ENCODE measurements around the gene SMG5.

Gene SMG5

DNA sequence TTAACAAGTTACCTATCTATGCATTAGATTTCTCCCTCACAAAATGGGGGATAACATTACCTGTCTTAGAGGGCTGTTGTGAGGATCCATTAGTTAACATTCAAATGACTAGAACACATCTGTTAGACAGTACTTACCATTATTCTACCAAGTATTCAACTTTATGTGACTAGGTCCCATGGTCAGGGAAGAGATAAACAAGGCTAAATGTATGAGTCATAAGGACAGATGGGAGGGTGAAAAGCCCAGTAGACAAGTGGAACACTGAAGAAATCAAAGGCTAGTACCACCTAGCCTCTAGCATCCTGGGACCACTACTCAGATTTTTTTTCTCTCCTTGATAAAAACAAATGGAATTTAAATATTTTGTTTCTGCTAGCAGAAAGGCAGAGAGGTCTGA, 25.5 kb upstream of the SMG5 start:
- H3K4me3 ChIP-seq: no peak overlapping the region
- H3K27me3 ChIP-seq: no peaks in the 10 kb centered on the region
- H3K27ac ChIP-seq: no peak overlapping the region
- TF ChIP-seq, protein P1, sequence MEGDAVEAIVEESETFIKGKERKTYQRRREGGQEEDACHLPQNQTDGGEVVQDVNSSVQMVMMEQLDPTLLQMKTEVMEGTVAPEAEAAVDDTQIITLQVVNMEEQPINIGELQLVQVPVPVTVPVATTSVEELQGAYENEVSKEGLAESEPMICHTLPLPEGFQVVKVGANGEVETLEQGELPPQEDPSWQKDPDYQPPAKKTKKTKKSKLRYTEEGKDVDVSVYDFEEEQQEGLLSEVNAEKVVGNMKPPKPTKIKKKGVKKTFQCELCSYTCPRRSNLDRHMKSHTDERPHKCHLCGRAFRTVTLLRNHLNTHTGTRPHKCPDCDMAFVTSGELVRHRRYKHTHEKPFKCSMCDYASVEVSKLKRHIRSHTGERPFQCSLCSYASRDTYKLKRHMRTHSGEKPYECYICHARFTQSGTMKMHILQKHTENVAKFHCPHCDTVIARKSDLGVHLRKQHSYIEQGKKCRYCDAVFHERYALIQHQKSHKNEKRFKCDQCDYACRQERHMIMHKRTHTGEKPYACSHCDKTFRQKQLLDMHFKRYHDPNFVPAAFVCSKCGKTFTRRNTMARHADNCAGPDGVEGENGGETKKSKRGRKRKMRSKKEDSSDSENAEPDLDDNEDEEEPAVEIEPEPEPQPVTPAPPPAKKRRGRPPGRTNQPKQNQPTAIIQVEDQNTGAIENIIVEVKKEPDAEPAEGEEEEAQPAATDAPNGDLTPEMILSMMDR (IDR thresholded peaks at IDR 0.05): no peak
- H3K4me1 ChIP-seq: no peaks in the 10 kb centered on the region
- intact Hi-C loops (cut with DNase I; ENCODE audit: low total_unique reads): no loop called here
- no peak for DNase-seq
- H3K9me3 ChIP-seq: no peaks in the 10 kb centered on the region
- H3K36me3 ChIP-seq: peaks cover 69 to 85% (median 72%) of the 10 kb centered on the region in 3 donors

DNA sequence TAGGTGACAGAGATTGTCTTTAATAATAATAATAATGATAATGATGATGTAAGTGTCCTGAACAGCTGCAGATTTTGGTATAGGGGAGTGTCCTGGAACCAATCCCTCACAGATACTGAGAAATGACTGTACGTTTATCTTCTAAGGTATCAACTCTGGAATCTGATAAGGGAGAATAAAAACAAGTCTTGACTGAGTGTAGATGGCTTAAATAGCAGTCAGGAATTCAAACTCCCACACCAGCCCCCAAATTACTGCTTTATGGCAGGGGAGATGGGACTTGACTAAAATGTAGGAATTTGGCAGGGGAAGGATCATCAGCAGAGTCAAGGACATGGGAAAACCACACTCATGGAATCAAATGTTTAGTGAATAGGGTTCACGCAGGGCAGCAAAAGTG, 22.6 kb upstream of the SMG5 start:
- H3K4me3 ChIP-seq: no peak overlapping the region
- no peak overlapping the region for H3K27ac ChIP-seq
- intact Hi-C loops (cut with DNase I; ENCODE audit: low total_unique reads): no loop called here
- H3K27me3 ChIP-seq: no peaks in the 10 kb centered on the region
- no peaks in the 10 kb centered on the region for H3K4me1 ChIP-seq
- peaks cover 40 to 56% (median 43%) of the 10 kb centered on the region in 3 donors for H3K36me3 ChIP-seq
- no peaks in the 10 kb centered on the region for H3K9me3 ChIP-seq
- TF ChIP-seq, protein P1 (IDR thresholded peaks at IDR 0.05): no peak
- no peak for DNase-seq

DNA sequence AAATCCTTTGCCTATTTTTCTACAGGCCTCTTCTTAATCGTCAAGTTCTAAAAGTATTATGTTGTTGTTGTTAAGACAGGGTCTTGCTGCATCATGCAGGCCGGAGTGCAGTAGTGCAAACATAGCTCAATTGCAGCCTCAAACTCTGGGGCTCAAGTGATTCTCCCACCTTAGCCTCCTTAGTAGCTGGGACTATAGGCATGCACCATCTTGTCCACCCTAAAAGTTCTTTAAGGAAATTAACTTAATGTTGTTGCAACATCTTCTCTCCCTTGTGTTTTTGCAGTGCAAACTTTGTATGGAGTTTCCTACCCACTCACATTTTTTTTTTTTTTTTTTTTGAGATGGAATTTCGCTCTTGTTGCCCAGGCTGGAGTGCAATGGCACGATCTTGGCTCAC, 20.6 kb upstream of the SMG5 start:
- H3K4me1 ChIP-seq: no peaks in the 10 kb centered on the region
- TF ChIP-seq, protein P1 (IDR thresholded peaks at IDR 0.05): no peak
- H3K4me3 ChIP-seq: no peak overlapping the region
- peaks cover 20 to 36% (median 23%) of the 10 kb centered on the region in 3 donors for H3K36me3 ChIP-seq
- no peaks in the 10 kb centered on the region for H3K27me3 ChIP-seq
- H3K9me3 ChIP-seq: no peaks in the 10 kb centered on the region
- intact Hi-C loops (cut with DNase I; ENCODE audit: low total_unique reads): no loop called here
- no peak for DNase-seq
- H3K27ac ChIP-seq: no peak overlapping the region

DNA sequence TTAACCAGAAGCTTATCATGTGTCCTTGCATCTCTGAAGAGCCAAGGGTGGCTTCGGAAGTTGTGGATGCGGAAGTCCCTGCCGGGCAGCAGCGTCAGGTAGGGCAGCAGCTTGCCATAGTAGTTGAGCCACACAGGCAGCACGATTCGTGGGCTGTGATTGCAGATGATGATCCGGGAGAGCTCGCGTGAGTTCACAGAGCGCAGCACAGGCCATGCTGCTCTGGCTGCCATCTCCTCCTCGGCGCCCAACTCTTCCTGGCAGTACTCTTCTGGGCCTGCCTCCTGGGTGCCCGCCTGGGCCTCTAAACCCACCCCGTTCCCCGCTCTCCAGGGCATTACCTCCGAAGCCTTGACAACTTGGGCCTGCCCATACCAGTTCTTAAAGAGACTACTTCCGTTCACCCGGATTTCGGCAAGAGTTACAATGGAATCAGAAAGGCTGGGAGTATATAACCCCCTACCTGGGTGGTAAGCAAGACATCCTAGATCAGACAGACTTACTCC, 16.3 kb upstream of the SMG5 start, which contains the start of gene VHLL:
VHLL (minus strand) TSS at position 456 of the 506 bp plus-strand sequence; CDS start at position 338, 118 bp downstream.
- Histone ChIP-seq H3K9me3 (no peaks in the 10 kb centered on the region), H3K27ac (no peak within 1 kb of the TSS), H3K27me3 (no peaks in the 10 kb centered on the region), H3K4me1 (peaks cover 0 to 20% (median 14%) of the 10 kb centered on the region in 4 donors), H3K4me3 (no peak within 1 kb of the TSS), H3K36me3 (peaks cover 0 to 2% (median 2%) of the 10 kb centered on the region in 3 donors)
- no peak for DNase-seq
- TF ChIP-seq, protein P1 (IDR thresholded peaks at IDR 0.05): no peak
- intact Hi-C loops (cut with DNase I; ENCODE audit: low total_unique reads): no loop called here

DNA sequence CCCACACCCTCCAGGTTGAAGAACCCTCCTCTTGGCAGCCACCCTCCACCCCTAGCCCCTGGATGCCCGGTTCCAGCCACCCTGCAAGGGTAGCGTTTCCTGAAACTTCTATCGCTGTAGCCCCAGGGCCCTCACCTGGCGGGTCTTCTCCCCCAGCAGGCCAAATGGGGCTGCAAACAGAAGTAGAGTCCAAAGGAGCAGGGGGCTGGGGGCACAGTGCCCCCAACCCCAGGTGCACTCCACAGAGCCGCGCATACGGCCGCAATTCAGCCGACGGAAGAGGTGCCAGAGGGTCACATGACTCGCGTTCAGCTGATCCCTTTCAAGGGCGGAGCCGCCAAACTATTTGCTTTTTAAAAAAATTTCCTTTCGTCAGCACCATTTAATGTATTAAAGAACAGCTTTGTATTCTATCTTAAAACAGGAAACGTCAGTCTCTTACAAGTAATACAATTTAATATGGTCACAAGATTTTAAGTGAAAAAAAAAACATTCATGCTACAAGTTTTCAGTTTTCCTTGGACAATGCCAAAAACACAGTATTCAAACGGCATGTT, 12.8 kb upstream of the SMG5 start, which contains the start of gene GLMP:
GLMP (minus strand) TSS at position 289 of the 557 bp plus-strand sequence; CDS start at position 255, 34 bp downstream.
- intact Hi-C loops (cut with DNase I; ENCODE audit: low total_unique reads): no loop called here
- Histone ChIP-seq H3K27me3 (no peaks in the 10 kb centered on the region), H3K4me3 (peak within 1 kb of the TSS; percentile 73 to 75), H3K27ac (peak within 1 kb of the TSS; percentile 69 to 83), H3K36me3 (peaks cover 0 to 5% (median 0%) of the 10 kb centered on the region in 3 donors), H3K4me1 (peaks cover 0 to 35% (median 26%) of the 10 kb centered on the region in 4 donors), H3K9me3 (no peaks in the 10 kb centered on the region)
- peak; percentile 77 to 83 for DNase-seq
- TF ChIP-seq, protein P1 (IDR thresholded peaks at IDR 0.05): no peak

Data from tibial artery (tissue), 4 donors.